ENCODE data around the gene GRIP1.
"Not testable (repeated sequence)": the region's sequence is repeated elsewhere in the genome, so short reads cannot be mapped to it uniquely, and the experiment has no call there.

Gene GRIP1

DNA sequence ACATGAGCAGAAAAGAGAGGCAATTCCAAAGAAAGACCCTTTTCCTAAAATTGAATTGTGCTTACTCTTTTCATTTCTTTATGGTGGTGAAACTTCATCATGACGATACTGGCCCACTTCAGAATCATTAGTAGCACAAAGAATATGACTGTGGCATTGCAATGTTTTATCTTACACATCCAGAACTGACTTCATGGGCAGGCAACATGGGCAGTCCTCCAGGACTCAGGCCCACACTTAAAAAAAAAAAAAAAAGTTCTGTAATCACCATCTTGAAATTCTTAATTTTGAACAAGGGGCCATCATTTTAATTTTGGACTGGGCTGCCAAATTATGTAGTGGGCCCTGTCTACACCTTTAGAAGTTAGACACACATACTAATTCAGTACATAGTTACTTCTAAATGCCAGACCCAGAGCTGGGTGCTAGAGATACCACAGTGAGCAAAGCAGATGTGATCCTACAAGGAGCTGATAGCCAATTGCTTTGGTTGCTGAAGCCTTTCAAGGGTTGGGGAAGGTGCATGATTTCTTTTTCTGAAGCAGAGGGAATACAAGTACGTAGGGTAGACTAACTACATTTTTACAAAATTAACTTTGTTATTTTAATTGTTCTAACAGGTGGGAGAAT lies 341.4 kb downstream of the GRIP1 start:
- DNase-seq (ENCODE audit: low read depth in 2 of 2, low spot score in 1 of 2), result no peak

DNA sequence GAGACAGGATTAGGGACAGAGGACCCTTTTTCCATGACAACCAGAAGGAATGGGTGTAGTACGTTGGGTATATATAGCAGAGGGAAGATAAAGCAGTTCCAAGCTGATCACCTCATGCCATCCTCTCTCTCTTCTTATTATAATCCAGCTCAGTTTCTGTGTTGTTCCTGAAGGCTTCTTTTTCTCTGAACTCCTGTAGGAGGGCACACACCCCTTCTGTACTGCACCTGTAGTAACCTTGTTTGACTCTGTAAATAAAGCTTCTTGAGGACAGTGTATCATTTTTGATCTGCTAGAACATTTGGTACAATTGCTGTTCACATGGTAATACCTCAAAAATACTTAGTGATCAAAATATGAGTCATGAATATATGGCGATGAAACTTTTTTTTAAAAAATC lies 343.1 kb downstream of the GRIP1 start:
- no peak for DNase-seq (ENCODE audit: low read depth in 2 of 2, low spot score in 1 of 2)

DNA sequence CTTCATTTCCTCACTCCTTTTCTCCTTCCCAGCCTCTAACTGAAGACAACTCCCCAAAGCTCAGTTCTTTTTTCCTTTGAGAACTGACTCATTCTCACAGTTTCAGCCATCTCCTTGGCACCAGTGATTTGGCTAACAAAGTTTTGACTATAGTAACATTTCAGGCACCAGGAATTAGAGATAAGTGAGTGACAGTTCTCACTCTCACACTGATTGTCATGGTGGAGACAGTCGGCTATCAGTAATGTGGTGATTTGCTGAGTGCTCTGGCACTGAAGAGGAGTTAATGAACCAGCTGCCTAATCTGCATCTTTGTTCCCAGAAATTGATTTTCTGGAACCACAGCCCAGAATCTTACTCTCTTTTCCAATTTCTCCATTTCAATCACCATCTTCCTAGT lies 347.1 kb downstream of the GRIP1 start:
- DNase-seq (ENCODE audit: low read depth in 2 of 2, low spot score in 1 of 2), result no peak

DNA sequence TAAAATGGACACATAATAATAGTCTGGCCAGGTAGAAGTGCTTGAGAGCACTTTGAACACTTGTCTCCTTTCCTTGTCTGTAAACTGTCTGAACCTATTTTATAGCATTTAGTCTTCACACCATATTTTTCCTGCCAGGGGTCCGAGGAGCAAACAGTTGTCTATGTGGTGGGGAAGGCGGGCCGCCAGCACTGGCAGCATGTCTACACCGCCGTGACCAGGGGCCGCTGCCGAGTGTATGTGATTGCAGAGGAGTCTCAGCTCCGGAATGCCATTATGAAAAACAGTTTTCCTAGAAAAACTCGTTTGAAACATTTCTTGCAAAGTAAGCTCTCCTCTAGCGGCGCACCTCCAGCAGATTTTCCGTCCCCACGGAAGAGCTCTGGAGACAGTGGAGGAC lies 347.9 kb downstream of the GRIP1 start:
- no peak for DNase-seq (ENCODE audit: low read depth in 2 of 2, low spot score in 1 of 2)

DNA sequence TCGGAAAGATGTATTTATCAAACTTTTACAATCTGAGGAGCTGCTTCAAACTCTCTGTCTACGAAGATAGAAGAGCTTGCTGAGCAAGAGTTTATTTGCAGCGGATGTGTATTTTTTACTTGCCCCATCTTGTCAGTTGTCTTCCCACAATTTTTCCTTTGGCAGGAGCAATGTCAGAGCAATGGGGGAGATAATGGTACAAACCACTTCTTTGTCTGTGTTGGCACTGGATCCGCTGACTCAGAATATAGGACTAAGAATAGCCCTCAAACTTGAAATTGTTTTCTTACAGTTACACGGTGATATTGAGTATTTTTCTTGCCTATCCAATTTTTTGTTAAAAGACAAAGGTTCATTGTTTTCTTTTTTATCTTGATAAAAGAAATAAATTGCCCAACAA lies 348.9 kb downstream of the GRIP1 start:
- DNase-seq (ENCODE audit: low read depth in 2 of 2, low spot score in 1 of 2), result no peak

DNA sequence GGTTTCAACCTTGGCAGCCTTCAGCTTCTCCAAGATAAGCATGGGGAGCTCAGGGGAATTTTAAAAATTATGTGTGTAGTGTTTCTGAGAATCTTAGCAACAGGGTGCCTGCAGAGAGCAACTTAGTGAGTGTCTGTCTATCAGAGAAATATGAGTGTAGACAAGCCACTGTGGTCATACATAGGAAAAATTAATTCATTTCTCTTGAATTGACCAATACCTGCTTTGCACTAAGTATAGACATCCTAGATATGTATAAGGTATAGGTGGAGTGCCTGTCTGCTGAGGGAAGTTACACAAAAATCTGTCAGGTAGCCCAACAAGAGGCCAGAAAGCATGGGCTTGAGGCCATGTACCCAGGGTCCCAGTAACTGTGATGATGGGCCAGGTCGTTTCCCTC lies 355.9 kb downstream of the GRIP1 start:
- no peak for DNase-seq (ENCODE audit: low read depth in 2 of 2, low spot score in 1 of 2)

DNA sequence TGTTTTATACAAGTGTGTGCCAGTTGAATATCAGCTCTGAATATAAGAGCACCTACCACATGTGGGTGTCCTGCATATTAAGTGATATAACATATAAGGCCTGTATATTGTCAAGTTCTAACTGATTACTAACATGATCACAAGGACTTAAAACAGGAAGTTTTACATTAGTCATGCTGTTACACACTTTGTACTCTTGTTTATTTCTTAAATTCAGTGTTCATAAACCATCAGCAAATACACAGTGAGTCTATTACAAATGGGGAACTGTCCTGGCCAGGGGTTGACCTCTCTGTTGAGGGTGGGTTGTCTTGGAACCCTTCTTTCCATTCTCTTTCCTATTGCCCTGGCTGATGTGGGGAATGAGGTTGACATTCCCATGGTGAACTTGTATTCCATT lies 357.4 kb downstream of the GRIP1 start:
- DNase-seq (ENCODE audit: low read depth in 2 of 2, low spot score in 1 of 2), result no peak

DNA sequence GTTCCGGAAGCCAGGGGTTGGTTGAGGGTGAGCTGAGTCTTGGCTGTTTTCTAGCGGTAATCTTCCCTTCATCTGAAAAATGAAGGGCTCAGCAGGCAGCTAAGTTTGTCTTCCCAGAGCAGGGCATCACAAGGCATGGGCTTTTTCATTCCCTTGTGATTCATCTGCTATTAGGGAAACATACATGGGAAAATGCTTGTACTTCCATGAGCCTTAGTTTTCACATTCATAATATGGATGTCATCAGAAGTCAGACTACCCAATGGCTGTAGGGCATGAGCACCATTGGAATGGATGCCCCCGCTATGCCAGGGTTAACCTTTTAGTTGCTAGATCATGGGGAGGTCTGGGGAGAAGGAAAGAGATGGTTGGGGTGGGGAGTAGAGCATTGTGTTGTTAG lies 357.9 kb downstream of the GRIP1 start:
- no peak for DNase-seq (ENCODE audit: low read depth in 2 of 2, low spot score in 1 of 2)

DNA sequence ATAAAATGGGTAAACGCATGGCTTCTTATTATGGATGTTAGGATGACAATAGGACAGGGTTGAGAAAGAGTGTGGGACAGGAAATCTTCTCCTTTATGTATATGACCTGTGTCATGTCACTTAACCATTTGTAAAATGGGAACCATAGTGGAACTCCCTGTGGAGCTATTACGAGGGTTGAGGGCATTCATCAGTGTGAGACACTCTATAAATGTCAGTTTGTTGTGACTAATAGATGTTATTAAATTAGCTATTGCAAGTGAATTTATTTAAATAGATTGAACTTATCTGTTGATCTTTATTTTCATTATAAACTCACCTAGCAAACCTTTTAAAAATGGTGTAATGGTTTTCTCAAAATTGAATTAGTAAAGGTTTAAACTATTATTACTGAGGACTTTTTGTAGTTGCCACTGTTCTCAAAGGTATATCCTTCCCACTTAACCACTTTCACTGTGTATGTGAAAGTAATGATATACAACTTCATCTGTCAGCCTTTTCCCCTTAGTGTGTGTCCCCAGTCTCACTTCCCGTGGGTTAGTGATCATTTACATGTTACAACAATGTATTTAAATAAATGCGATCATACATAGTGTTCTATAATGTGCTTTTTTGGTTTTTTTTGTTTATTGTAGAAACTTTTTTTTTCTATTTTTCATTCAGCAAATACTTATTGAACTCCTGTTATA lies 359.5 kb downstream of the GRIP1 start:
- DNase-seq (ENCODE audit: low read depth in 2 of 2, low spot score in 1 of 2), result no peak

- DNase-seq (ENCODE audit: low read depth in 2 of 2, low spot score in 1 of 2), result no peak
Measured at GRCh38 chr12:66314278-66314677, 364.6 kb downstream of the GRIP1 start.

GRCh38 chr12:66312189-66312588 lies 366.7 kb downstream of the GRIP1 start:
- no peak for DNase-seq (ENCODE audit: low read depth in 2 of 2, low spot score in 1 of 2)

- DNase-seq (ENCODE audit: low read depth in 2 of 2, low spot score in 1 of 2), result no peak
Measured at GRCh38 chr12:66309606-66310005, 369.3 kb downstream of the GRIP1 start.

GRCh38 chr12:66304296-66304900 lies 374.5 kb downstream of the GRIP1 start:
- DNase-seq (ENCODE audit: low read depth in 2 of 2, low spot score in 1 of 2), result no peak

DNA sequence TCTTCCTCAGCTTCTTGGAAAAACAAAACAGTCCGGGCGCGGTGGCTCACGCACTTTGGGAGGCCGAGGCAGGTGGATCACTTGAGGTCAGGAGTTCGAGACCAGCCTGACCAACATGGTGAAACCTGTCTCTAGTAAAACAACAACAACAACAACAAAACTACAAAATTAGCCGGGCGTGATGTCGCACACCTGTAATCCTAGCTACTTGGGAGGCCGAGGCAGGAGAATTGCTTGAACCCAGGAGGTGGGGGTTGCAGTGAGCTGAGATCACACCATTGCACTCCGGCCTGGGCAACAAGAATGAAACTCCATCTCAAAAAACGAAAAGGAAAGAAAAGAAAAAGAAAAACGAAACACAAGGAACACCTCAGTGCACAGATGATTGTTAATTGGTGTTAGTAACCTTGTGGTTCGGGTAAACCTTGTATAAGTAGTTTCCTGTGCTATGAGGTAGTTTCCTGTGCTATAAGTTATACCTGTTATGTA lies 375.5 kb downstream of the GRIP1 start:
- not testable (repeated sequence) for DNase-seq (ENCODE audit: low read depth in 2 of 2, low spot score in 1 of 2)

GRCh38 chr12:66302827-66303169 lies 376.1 kb downstream of the GRIP1 start:
- no peak for DNase-seq (ENCODE audit: low read depth in 2 of 2, low spot score in 1 of 2)

GRCh38 chr12:66301944-66302826 lies 376.7 kb downstream of the GRIP1 start, which contains the start of gene HELB:
Gene HELB, plus strand, starts transcription at chr12:66302493. Its CDS starts 111 bp downstream, at chr12:66302604.
- peak; percentile 93 to 97 for DNase-seq (ENCODE audit: low read depth in 2 of 2, low spot score in 1 of 2)

- no peak for DNase-seq (ENCODE audit: low read depth in 2 of 2, low spot score in 1 of 2)
Measured at GRCh38 chr12:66297923-66298322, 381.0 kb downstream of the GRIP1 start.

Measured in stimulated activated CD8-positive, alpha-beta memory T cell treated with anti-CD3 and anti-CD28 coated beads, Interleukin-4, amount 100 ng/mL, for 4 hours (primary cell).